GM12801 (cell line): Measurements from ENCODE around the gene XIRP1.

ENCODE experiments used
- TF ChIP-seq, protein P1 (sequence below): IDR thresholded peaks from one replicate; pipeline ENCODE4 v1.5.1; 2011; ENCODE audit warnings: control low read depth; ENCODE audit not compliant: insufficient read length; ENCODE audit errors: extremely low read depth

XIRP1 gene

DNA sequence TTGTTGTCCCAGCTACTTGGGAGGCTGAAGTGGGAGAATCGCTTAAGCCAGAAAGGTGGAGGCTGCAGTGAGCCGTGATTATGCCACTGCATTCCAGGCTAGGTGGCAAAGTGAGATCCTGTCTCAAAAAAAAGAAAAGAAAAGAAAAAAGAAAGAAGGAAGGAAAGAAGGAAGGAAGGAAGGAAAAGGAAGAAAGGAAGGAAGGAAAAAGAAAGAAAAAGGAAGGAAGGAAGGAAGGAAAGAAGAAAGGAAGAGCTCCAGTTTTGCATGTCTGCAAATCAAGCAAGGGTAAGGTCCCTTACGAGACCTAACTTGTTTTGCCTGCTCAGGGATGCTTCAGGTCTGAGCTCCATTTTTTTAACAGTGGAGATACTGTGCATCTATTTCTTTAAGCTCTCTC is 3.6 kb upstream of the XIRP1 start:
- TF ChIP-seq, protein P1, sequence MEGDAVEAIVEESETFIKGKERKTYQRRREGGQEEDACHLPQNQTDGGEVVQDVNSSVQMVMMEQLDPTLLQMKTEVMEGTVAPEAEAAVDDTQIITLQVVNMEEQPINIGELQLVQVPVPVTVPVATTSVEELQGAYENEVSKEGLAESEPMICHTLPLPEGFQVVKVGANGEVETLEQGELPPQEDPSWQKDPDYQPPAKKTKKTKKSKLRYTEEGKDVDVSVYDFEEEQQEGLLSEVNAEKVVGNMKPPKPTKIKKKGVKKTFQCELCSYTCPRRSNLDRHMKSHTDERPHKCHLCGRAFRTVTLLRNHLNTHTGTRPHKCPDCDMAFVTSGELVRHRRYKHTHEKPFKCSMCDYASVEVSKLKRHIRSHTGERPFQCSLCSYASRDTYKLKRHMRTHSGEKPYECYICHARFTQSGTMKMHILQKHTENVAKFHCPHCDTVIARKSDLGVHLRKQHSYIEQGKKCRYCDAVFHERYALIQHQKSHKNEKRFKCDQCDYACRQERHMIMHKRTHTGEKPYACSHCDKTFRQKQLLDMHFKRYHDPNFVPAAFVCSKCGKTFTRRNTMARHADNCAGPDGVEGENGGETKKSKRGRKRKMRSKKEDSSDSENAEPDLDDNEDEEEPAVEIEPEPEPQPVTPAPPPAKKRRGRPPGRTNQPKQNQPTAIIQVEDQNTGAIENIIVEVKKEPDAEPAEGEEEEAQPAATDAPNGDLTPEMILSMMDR: no peak

DNA sequence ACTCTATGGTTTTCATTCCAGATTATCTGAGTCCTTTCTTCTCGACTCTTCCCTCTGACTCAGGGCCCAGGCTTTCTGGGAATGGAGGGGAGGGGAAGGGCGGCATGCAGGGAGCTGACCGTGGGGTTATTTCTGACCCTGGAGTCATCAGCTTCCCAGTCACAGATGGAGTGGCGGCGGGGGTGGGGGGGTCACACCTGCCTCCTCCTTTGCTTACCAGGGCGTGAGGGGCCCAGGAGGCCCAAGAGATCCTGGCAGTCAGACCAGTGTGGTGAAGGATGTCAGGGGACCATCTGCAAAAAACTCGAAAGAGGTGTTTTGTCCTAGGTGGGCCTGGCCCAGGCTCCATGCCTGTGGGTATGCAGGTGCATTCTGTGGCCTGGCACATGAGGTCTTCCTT is 996 bp upstream of the XIRP1 start:
- TF ChIP-seq, protein P1: no peak

DNA sequence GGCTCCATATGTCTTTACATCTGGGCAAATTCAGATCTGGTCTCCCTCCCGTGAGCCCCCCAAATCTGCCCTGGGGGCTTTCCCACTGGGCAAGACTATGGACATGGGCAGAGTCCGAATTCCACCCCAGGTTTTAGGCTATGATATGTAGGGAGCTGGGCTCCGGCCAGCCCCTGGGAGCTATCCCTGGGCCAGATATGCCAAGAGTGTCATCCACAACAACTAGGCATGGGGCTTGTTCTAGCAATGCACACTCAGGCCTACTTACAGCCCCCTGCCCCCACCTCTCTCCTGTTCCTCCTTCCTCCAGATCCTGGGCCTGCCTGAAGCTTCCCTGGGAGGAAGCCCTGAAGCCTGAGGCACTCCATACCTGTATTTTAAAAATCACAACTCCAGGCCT is 622 bp downstream of the XIRP1 start:
- TF ChIP-seq, protein P1: no peak

DNA sequence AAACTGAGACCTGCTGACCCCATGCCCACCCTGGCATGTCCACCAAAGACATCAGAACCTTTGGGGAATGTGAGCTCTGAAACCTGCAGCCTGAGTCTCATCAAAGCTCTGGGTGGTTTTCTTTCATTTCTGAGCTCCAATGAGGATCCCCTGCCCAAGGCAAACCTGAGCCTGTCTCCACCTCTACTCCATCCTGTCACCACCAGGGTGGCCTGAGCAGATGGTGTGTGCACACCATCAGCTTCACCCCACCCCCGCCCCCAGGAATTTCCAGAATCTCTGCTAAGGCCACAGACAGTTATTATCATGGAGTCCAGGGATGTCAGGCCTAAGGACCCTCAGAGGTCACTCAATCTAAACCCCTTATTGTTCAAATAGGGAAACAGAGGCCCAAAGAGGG is 1.3 kb downstream of the XIRP1 start:
- TF ChIP-seq, protein P1: no peak

DNA sequence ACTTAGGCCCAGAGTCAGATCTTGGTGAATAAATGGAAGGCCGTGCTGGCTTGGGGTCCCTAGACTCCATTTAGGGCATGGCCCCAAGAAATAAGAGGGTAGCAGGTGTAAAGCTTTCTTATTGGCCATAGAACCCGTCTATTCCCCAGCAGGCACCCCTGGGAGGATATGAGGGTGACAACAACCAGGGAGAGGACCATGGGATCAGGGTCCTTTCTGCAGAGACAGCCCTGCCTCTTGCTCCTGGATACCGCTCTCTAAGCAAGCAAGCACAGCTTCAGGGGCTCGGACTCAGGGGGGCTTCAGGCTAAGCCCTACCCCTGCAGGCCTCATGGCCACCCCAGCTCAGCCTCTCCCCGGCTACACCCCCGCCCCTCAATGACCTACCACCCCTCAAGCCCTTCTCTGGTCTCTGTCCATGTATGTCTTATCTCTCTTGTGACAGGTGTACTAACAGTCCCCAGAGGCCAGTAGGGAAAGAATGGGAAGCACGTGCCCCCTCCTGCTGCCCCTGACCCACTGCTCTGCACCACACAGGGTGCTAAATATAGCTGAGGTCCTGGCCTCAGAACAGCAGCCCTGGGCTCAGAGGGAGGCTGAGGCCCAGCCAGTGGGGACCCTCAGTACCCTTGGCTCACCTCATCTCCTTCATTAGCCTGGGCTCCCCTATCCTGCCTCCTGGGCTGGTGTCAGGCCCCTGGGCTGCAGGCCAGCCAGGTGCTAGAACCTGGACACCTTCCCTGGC is 1.9 kb downstream of the XIRP1 start:
- TF ChIP-seq, protein P1: no peak

DNA sequence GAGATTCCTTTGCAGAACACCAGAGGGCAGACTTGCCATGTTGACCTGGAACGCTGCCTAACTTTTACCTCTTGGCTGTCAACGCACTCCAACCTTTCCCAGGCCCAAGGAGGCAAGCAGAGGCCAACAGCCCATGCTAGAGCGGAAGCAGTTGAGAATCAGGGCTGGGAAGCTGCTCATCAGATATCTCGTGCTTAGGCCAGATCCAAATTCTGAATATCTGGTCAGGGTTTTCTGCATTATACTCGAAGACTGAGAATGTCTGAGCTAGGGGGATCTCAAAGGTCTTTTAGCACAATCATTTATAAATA is 2.5 kb downstream of the XIRP1 start:
- TF ChIP-seq, protein P1: no peak

DNA sequence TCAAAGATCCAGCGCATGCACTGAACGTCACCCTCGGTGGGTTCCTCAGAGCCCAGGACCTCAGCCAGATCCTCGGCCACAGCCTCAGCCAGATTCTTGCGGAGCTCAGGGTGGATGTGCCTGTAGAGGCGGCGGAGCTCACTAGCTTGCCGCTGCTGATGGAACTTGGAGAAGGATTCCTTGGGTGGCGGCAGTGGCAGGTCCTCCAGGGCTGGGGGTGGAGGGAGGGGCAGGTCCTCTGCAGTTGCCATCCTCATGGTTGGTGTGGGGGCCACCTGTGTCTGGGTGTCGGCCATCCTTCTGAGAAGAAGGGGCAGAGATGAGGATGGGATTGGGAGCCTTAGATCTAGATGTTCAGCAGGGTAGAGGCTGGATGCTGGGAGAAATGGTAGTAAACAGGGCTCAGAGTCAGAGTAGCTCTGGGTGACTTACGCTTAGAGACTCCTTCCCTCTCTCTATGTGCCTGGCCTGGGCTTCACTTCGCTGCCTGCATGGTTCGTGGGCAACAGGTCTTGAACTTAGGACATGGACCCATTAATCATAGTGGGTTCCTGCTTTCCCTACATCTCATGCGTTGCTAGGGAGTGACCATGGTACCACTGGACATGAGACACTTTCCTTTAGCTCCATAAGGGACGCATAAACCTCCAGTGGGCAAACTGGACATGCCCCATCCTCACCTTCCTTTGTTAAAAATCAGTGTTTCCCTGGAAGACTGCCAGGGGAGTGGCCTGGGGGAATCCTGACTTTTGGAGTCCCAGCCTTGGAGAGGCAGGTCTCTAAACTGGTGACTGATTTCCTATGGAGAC is 3.0 kb downstream of the XIRP1 start:
- TF ChIP-seq, protein P1: no peak
